Left ventricle myocardium inferior (tissue), 1 donor: ENCODE results near the gene ADD3. TPM values are rescaled to one million over a fixed set of nuclear protein-coding genes. Genes with fewer than 3 reads are reported as not detected.

Source experiments
- DNase-seq: peaks from one replicate; pipeline ENCODE4 v3.0.0-alpha.2; 2020
- H3K27ac ChIP-seq: fragments of 200-600 bp; replicated peaks from 2 replicates; pipeline ENCODE4 v1.8.0; 2021
- H3K27me3 ChIP-seq: fragments of 200-600 bp; 2 replicates; pipeline ENCODE4 v1.8.0; 2021; ENCODE audit warnings: low read depth
- H3K36me3 ChIP-seq: fragments of 200-600 bp; 2 replicates; pipeline ENCODE4 v1.8.0; 2021
- H3K4me1 ChIP-seq: fragments of 200-600 bp; 2 replicates; pipeline ENCODE4 v1.8.0; 2021
- H3K4me3 ChIP-seq: fragments of 200-600 bp; 2 replicates; pipeline ENCODE4 v1.8.0; 2021; ENCODE audit warnings: mild to moderate bottlenecking, moderate library complexity
- H3K9me3 ChIP-seq: fragments of 200-600 bp; replicated peaks from 2 replicates; pipeline ENCODE4 v1.8.0; 2021
- intact Hi-C: fragments of 100-400 bp; cut with micrococcal nuclease; formaldehyde crosslinking; loops from one replicate; pipeline ENCODE4 v1.11.0; 2022
- total RNA-seq: library from RNA; stranded (reverse); fragmentation: NEBNext Ultra II Directional; extraction: Animal tissue kit (Norgen Biotek cat#: 25700); gene quantifications from one replicate; pipeline ENCODE4 v1.2.1, GENCODE V29; 2021
- TF ChIP-seq, protein P1 (sequence below): fragments of 200-600 bp; IDR thresholded peaks from 2 replicates; pipeline ENCODE4 v1.8.0; 2021; ENCODE audit warnings: antibody characterized with exemption, mild to moderate bottlenecking, borderline replicate concordance
- donor health status: DM: no; HTN: yes; CAD: no; lungs with severe emphysema.

ADD3 gene
- total RNA-seq, 1 donor from 2014 or later = 113 TPM

DNA sequence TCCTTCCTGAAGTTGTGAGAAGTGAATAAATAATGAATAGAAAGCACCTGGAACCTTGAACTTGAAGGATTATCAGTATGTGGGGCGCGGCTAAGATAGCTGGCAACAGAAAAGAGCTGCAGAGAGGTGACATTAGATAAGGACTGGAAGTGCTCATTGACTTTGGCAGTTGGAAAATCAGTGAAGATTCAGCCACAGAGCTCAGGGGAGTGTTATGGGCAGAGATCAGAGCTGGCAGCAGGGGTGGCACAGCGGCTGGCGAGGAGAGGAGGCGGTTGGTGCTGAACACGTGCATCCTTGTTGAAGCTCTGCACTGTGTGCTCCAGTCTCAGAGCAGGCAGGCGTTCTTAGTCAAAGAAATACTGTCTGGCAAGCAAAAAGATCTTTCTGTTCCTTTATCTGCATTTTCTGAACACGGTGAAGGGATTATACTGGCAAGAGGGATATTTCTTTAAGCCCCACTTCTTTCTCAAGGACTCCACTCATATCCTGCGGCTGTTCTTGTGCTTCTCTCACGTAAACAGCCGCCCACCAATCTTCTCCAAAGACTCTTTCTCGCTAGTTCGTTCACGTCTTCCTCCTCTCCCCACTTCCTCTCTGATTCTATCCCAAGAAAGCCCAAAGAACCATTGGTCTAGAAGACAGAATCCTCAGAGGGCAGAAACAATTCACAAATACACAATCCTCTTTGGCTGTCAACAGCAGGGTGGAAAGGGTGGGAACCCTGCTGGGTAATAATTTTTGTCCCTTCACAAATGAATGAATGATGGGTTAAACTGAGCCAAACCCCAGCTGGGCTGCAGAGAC, 38.6 kb upstream of the ADD3 start:
- Histone ChIP-seq H3K27ac (peak overlapping the region; percentile 49), H3K4me1 (peaks cover 47% of the 10 kb centered on the region), H3K36me3 (no peaks in the 10 kb centered on the region), H3K9me3 (no peaks in the 10 kb centered on the region), H3K27me3 (no peaks in the 10 kb centered on the region), H3K4me3 (no peak overlapping the region)
- intact Hi-C loops = no loop called here
- DNase-seq = no peak
- TF ChIP-seq, protein P1, sequence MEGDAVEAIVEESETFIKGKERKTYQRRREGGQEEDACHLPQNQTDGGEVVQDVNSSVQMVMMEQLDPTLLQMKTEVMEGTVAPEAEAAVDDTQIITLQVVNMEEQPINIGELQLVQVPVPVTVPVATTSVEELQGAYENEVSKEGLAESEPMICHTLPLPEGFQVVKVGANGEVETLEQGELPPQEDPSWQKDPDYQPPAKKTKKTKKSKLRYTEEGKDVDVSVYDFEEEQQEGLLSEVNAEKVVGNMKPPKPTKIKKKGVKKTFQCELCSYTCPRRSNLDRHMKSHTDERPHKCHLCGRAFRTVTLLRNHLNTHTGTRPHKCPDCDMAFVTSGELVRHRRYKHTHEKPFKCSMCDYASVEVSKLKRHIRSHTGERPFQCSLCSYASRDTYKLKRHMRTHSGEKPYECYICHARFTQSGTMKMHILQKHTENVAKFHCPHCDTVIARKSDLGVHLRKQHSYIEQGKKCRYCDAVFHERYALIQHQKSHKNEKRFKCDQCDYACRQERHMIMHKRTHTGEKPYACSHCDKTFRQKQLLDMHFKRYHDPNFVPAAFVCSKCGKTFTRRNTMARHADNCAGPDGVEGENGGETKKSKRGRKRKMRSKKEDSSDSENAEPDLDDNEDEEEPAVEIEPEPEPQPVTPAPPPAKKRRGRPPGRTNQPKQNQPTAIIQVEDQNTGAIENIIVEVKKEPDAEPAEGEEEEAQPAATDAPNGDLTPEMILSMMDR = no peak

DNA sequence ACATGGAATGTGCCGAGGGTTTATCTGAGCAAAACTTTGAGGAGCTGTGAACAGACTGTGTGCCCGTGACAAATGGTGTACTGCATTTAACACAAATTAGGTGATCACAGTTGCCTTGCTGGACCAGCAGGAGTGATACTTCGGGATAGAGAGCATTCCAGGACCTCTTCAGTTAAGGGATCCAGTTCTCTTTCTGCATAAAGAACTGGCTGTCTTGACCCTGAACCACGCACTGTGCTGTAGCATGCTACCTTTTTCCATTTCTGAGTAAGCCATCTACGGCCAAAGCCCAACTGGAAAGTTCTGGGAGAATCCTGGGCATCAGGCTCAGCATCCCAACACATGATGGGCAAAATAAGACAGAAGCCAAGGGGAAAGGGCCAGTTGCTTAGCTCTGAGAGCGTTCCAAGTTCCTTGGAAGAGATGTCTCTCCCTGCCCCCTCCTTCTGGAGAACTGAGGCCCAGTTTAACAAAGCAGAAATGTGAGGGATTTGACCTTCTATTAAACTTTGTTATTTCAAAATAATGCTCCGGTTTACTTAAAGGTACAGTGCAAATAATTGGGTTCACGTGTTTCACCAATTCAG, 37.9 kb upstream of the ADD3 start:
- TF ChIP-seq, protein P1 = no peak

DNA sequence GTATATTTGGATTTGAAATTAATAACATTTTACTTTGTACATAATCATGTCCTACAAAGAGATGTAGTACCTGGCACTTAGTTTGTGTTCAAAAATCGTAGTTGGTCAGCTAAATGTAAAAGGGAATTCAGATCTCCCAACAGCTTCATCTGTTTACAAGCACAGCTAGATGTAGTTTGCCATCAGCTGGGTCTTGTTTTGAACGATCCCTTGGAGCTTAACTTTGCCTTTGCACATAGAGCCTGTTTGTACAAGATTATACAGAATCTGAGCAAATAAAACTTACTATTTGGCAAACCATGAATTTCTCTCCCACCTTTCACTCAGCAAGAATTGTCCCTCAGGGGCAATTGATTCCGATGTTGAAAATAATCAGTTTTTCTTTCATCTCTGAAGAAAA, 36.1 kb upstream of the ADD3 start:
- H3K4me3 ChIP-seq = no peak overlapping the region
- H3K27ac ChIP-seq = no peak overlapping the region
- peaks cover 34% of the 10 kb centered on the region for H3K4me1 ChIP-seq
- TF ChIP-seq, protein P1 = no peak
- intact Hi-C loops = no loop called here
- H3K27me3 ChIP-seq = no peaks in the 10 kb centered on the region
- no peak for DNase-seq
- no peaks in the 10 kb centered on the region for H3K9me3 ChIP-seq
- H3K36me3 ChIP-seq = no peaks in the 10 kb centered on the region

More for the DNA sequence above, 37.9 kb upstream of the ADD3 start:
- intact Hi-C loops = no loop called here
- Histone ChIP-seq H3K27me3 (no peaks in the 10 kb centered on the region), H3K9me3 (no peaks in the 10 kb centered on the region), H3K4me1 (peaks cover 47% of the 10 kb centered on the region), H3K4me3 (no peak overlapping the region), H3K36me3 (no peaks in the 10 kb centered on the region), H3K27ac (peak overlapping the region; percentile 49)
- no peak for DNase-seq

DNA sequence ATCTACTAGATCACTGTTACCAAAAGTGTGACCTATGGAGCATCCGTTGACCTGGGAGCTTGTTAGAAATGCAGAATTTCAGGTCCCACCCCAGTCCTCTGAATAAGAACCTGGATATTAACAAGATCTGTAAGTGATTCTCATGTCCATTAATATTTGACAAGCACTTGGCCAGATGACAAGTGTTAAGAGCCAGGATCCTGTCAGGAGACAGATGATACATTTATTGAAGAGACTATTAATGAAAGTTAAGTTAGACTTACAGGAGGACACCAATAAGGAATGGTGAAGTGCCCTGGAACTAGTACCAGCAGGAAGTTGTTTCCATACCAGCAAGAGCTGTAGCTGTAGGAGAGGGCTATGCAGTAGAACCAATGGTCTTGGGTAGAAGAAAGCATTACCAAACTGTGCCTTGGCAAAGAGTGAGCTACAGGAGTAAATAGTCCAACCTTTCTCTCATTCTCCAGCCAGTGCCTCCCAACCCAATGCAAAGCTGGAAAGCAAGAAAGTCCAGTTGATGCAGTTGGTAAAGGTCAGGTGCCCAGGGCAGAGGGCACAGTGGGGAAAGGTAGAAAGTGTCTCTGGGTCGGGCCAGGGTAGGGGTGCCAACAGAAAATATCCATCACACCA, 35.3 kb upstream of the ADD3 start:
- H3K4me3 ChIP-seq = no peak overlapping the region
- H3K9me3 ChIP-seq = no peaks in the 10 kb centered on the region
- no peaks in the 10 kb centered on the region for H3K36me3 ChIP-seq
- H3K27ac ChIP-seq = no peak overlapping the region
- H3K27me3 ChIP-seq = no peaks in the 10 kb centered on the region
- intact Hi-C loops = no loop called here
- peaks cover 33% of the 10 kb centered on the region for H3K4me1 ChIP-seq
- TF ChIP-seq, protein P1 = no peak
- DNase-seq = no peak

DNA sequence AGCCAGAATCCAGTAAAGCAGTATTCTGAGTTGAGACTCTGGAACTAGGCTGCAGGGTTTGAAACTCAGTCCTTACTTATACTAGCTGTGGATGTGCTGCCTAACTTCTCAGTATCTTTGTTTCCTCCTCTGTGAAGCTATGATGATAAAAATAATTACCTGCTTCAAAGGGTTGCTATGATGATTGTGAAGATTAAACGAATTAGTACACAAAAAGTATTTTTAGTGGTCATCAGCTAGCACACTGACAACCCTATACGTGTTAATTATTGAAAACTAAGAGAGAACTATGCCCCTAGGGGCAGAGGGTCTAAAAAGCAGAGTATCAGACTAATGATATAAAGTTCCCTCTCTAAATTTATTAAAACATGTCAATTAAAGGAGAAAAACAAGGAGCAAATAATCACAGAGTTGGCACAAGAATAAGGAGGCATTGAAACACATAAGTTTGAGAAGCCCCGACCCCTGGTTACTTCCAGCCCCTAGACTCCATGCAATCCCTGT, 34.4 kb upstream of the ADD3 start:
- Histone ChIP-seq H3K4me1 (peaks cover 33% of the 10 kb centered on the region), H3K27ac (no peak overlapping the region), H3K9me3 (no peaks in the 10 kb centered on the region), H3K27me3 (no peaks in the 10 kb centered on the region), H3K36me3 (no peaks in the 10 kb centered on the region), H3K4me3 (no peak overlapping the region)
- DNase-seq = no peak
- TF ChIP-seq, protein P1 = no peak
- intact Hi-C loops = no loop called here
